Measurements from ENCODE around the gene HEPACAM2.

The HEPACAM2 gene

DNA sequence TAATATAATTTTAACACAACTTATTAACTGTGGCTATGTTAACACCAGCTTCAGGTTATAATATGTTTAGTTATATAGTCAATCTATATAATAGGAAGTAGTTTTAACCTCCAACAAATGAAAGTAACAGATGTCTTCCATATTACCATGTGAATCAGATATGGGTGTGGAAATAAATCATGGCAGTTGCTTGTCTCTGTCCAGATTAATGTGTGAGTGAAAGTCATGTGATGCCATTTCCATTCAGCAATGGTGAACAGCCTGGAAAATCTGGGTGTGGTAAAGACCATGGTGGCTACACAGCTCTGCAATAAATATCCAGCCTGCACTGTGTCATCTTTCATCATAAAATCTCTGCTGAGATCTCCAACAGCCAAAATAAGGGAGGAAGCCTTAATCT, 27.8 kb downstream of the HEPACAM2 start:
- DNase-seq (ENCODE audit: insufficient read length) = no peak
- no peak for TF ChIP-seq TAF1 (IDR thresholded peaks at IDR 0.05; ENCODE audit: borderline replicate concordance, low read depth, low read length)
- no peak for TF ChIP-seq POLR2A (IDR thresholded peaks at IDR 0.05; ENCODE audit: low read depth, low read length)
- no peak for FAIRE-seq

- DNase-seq (ENCODE audit: insufficient read length) (no peak), FAIRE-seq (no peak)
- TF ChIP-seq POLR2A (IDR thresholded peaks at IDR 0.05; ENCODE audit: low read depth, low read length) = no peak
- TF ChIP-seq TAF1 (IDR thresholded peaks at IDR 0.05; ENCODE audit: borderline replicate concordance, low read depth, low read length) = no peak
- no peak for TF ChIP-seq POLR2AphosphoS5 (IDR thresholded peaks at IDR 0.05; ENCODE audit: low read depth, low read length)
Observed at GRCh38 chr7:93196336-93196735, 29.9 kb downstream of the HEPACAM2 start.

DNA sequence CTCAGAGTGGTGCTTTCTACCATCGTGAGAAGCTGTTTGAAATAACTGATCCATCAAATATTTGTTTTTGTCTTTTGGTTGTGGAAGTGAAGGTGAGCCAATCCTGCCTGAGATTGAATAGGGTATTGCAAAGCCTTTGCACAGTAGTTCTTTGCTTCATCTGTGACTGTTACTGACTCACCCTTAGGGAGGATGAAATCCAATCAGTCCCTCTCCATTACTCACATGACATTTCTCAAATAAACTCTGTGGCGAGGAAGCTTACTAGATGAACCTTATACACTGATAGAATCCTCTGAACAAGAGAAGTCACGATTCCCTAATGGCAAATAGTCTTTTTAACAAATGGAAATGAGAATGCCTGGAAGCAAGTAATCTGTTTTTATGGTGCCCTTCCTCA, 31.9 kb downstream of the HEPACAM2 start:
- no peak for FAIRE-seq

DNA sequence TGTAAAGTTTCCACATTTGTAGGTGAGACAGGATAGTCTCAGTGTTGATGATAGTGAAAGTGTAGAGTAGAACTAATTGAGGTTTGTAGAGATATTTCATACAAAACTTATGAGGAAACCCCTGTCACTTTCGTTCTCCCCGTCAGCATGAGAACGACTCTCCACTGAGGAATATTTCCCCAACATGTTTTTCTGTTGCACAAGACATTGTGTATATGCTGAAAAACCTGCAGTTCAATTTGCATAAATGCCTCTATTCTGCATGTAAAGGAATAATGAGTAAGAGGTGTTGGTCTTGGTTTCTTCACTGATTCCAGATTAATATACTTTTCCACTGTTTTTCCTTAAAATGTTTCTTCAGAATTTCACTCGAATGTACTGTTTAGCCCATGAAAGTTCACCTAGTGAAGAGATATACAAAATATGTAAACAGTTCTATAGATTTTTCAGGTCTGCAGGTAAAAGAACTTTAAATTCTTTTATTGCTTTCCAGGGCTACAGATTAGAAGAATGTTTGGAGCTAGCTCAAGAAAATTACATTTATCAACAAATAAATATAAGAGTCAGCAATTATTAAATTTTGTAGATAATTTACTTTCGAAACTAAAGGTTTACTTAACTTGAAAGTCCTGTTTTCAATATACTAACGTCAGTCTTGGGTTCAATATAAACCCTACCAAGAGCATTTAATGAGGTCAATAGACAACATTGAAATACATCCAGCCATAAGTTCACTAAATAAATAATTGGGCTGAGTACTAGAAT, 37.2 kb downstream of the HEPACAM2 start:
- DNase-seq (ENCODE audit: insufficient read length) = no peak
- FAIRE-seq = no peak
- TF ChIP-seq POLR2A (IDR thresholded peaks at IDR 0.05; ENCODE audit: low read depth, low read length) (no peak), TAF1 (IDR thresholded peaks at IDR 0.05; ENCODE audit: borderline replicate concordance, low read depth, low read length) (no peak), POLR2AphosphoS5 (IDR thresholded peaks at IDR 0.05; ENCODE audit: low read depth, low read length) (no peak)

More for the DNA sequence above, 31.9 kb downstream of the HEPACAM2 start:
- TF ChIP-seq TAF1 (IDR thresholded peaks at IDR 0.05; ENCODE audit: borderline replicate concordance, low read depth, low read length) = no peak
- TF ChIP-seq POLR2AphosphoS5 (IDR thresholded peaks at IDR 0.05; ENCODE audit: low read depth, low read length) = no peak
- TF ChIP-seq POLR2A (IDR thresholded peaks at IDR 0.05; ENCODE audit: low read depth, low read length) = no peak
- DNase-seq (ENCODE audit: insufficient read length) = no peak

DNA sequence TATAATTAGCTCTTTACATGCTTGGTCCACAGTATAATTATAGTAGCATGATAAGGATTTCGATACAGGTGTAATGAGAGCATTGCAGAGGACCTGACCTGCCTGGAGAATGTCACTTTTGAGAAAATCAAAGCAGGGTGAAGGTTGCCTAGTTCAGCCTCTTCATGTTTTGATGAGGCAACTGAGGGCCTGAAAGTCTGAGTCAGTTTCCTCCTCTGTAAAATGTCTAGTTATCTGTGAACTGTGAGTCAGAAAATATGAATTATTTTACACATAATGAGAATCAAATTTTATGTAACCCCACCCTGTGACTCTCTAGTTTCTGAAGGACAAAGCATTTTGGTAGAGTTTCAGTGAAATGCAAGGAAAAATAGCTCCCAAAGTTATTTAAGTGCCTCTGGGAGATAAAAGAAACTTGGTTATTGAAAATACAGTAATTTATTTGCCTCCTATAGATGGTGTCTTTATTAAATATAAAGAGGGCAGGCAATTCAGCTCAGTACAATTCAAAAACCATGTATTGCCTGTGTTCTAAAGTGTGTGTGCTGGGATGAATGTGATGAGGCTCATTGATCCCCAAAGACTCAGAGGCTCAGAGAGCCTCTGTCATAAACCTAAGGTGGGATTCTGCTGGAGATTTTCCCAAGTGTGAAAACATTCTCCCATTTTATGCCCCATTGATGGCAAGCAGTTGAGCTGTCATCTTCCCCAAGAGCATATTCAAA, 40.8 kb downstream of the HEPACAM2 start:
- FAIRE-seq (no peak), DNase-seq (ENCODE audit: insufficient read length) (no peak)
- TF ChIP-seq POLR2AphosphoS5 (IDR thresholded peaks at IDR 0.05; ENCODE audit: low read depth, low read length) (no peak), TAF1 (IDR thresholded peaks at IDR 0.05; ENCODE audit: borderline replicate concordance, low read depth, low read length) (no peak), POLR2A (IDR thresholded peaks at IDR 0.05; ENCODE audit: low read depth, low read length) (no peak)

DNA sequence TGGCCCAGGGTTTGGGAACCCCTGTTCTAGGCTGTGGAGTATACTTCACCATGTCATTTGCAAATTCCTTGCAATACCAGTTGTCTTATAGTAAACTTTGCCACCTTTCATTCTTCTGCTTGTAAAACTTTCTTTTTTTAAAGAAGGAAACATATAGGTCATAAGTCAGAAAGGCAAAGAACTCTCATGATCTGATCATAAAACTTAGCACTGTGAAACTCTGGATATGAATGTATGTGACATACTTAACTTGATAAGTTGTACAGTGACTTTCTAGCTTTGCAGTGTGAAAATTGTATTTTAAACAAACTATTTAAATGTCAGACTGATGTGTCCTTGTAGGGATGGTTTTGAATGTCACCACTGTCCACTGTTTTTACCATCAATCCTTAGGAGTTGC, 47.1 kb downstream of the HEPACAM2 start:
- FAIRE-seq = no peak
- no peak for DNase-seq (ENCODE audit: insufficient read length)
- TF ChIP-seq POLR2AphosphoS5 (IDR thresholded peaks at IDR 0.05; ENCODE audit: low read depth, low read length) = no peak
- no peak for TF ChIP-seq POLR2A (IDR thresholded peaks at IDR 0.05; ENCODE audit: low read depth, low read length)
- TF ChIP-seq TAF1 (IDR thresholded peaks at IDR 0.05; ENCODE audit: borderline replicate concordance, low read depth, low read length) = no peak

DNA sequence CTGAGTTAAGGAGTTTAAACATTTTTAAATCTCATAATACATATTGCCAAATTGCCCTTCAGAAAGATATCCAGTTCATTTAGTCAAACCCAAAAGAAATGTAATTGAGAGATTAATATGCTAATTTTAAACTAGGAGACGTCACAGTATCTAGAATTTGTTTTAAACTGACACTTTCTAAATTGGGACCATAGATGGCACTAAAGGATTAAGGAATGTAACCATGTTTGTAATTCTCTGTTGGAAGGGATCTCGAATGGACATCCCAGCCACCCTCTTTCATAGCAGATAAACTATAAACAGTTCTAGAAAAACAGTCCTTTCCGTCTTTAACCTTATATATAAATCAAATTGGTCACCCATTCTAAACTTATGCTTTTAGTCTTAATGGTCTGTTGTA, 48.1 kb downstream of the HEPACAM2 start:
- no peak for TF ChIP-seq TAF1 (IDR thresholded peaks at IDR 0.05; ENCODE audit: borderline replicate concordance, low read depth, low read length)
- TF ChIP-seq POLR2AphosphoS5 (IDR thresholded peaks at IDR 0.05; ENCODE audit: low read depth, low read length) = no peak
- TF ChIP-seq POLR2A (IDR thresholded peaks at IDR 0.05; ENCODE audit: low read depth, low read length) = no peak
- FAIRE-seq (no peak), DNase-seq (ENCODE audit: insufficient read length) (no peak)

GRCh38 chr7:93176992-93177580, 49.2 kb downstream of the HEPACAM2 start:
- FAIRE-seq = no peak
- TF ChIP-seq POLR2AphosphoS5 (IDR thresholded peaks at IDR 0.05; ENCODE audit: low read depth, low read length) = no peak
- no peak for DNase-seq (ENCODE audit: insufficient read length)

DNA sequence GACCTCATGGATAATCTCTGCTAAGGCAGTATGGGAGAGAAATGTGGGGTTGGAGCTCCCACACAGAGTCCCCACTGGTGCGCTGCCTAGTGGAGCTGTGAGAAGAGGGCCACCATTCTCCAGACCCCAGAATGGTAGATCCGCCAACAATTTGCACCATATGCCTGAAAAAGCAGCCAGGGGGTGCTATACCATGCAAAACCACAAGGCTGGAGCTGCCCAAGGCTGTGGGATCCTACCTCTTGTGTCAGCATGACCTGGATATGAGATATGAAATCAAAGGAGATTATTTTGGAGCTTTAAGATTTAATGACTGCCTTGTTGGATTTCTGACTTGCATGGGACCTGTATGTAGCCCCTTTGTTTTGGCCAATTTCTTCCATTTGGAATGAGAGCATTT, 51.0 kb downstream of the HEPACAM2 start:
- DNase-seq (ENCODE audit: insufficient read length) (no peak), FAIRE-seq (no peak)
- TF ChIP-seq POLR2A (IDR thresholded peaks at IDR 0.05; ENCODE audit: low read depth, low read length) = no peak
- TF ChIP-seq TAF1 (IDR thresholded peaks at IDR 0.05; ENCODE audit: borderline replicate concordance, low read depth, low read length) = no peak
- no peak for TF ChIP-seq POLR2AphosphoS5 (IDR thresholded peaks at IDR 0.05; ENCODE audit: low read depth, low read length)

- DNase-seq (ENCODE audit: insufficient read length) (no peak), FAIRE-seq (no peak)
- TF ChIP-seq POLR2A (IDR thresholded peaks at IDR 0.05; ENCODE audit: low read depth, low read length) (no peak), TAF1 (IDR thresholded peaks at IDR 0.05; ENCODE audit: borderline replicate concordance, low read depth, low read length) (no peak), POLR2AphosphoS5 (IDR thresholded peaks at IDR 0.05; ENCODE audit: low read depth, low read length) (no peak)
Observed at GRCh38 chr7:93172683-93173082, 53.6 kb downstream of the HEPACAM2 start.

GRCh38 chr7:93171606-93172226, 54.6 kb downstream of the HEPACAM2 start:
- TF ChIP-seq POLR2A (IDR thresholded peaks at IDR 0.05; ENCODE audit: low read depth, low read length) (no peak), TAF1 (IDR thresholded peaks at IDR 0.05; ENCODE audit: borderline replicate concordance, low read depth, low read length) (no peak), POLR2AphosphoS5 (IDR thresholded peaks at IDR 0.05; ENCODE audit: low read depth, low read length) (no peak)
- FAIRE-seq = no peak
- DNase-seq (ENCODE audit: insufficient read length) = no peak

Data from GM12892 (cell line).